TTC549 (cell line): ENCODE measurements around the gene PHF11.
"Not testable (repeated sequence)": the region's sequence is repeated elsewhere in the genome, so short reads cannot be mapped to it uniquely, and the experiment has no call there.

Source experiments
- FAIRE-seq: peaks from 2 replicates; lab custom pipeline; 2012; peaks lifted over from hg19 to GRCh38; lab: Jason Lieb, UNC

PHF11 gene

DNA sequence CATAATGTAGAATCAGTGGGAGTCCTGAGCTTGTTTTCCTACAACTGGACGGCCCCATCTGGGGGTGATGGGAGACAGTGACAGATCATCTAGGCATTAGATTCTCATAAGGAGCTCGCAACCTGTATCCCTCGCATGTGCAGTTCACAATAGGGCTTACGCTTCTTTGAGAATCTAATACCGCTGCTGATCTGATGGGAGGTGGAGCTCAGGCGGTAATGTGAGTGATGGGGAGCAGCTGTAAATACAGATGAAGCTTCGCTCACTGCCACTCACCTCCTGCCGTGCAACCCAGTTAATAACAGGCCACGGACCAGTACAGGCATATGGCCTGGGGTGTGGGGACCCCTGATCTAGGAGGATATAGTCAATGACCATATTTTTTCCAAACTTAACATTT, 50.8 kb downstream of the PHF11 start:
- FAIRE-seq: no peak

GRCh38 chr13:49549289-49549688, 53.5 kb downstream of the PHF11 start:
- no peak for FAIRE-seq

DNA sequence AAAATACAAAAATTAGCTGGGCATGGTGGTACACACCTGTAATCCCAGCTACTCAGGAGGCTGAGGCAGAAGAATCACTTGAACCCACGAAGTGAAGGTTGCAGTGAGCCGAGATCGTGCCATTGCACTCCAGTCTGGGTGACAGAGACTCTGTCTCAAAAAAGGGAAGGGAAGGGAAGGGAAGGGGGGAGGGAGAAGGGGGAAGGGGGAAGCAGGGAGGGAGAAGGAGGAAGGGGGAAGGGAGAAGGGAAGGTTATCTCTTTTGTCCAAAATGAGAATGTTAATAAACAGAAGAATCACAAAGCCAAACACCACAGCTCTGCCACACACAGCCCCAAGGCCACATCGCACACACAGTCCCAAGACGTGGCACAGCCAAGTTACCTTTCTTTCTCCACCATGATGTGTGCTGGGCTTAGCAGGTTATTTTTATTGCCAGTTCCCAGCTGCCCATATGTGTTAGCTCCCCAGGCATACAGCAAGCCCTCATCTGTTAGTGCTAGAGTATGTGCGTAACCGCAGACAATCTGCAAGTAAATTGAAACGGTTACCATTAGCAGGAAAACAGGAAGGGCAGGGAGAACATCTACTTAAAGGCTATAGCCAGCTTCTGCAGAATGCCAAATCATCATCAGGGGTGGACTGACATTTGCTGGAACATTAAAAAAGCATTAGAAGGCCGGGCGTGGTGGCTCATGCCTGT, 55.3 kb downstream of the PHF11 start:
- no peak for FAIRE-seq

DNA sequence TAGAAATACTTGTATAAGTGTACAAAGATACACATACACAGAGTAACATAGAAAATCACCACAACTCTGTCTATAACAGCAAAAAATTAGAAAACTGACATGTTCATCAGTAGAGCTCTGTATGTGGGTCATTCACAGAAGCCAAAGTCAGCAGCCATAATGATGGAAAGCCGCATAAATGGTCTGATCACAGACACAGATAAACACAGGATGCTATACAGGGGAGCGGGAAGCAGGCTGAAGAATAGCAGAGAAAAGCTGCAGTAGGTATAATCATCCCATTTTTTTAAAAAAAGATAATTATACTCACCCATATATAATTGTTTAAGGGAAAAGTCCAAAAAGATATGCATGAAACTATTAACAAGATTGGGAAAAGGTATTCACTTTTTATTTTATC, 58.1 kb downstream of the PHF11 start:
- FAIRE-seq: no peak

DNA sequence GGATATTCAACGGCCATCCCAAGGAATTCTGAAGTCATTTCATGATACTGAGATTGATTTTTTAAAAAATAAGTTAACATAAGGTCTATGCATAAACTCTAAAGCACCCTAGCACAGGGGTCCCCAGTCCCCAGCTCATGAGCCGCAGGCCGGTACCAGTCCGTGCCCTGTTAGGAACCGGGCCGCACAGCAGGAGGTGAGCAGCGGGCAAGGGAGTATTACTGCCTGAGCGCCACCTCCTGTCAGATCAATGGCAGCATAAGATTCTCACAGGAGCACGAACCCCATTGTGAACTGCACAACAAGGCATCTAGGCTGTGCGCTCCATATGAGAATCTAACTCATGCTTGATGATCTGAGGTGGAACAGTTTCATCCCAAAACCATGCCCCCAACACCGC, 58.6 kb downstream of the PHF11 start:
- no peak for FAIRE-seq

DNA sequence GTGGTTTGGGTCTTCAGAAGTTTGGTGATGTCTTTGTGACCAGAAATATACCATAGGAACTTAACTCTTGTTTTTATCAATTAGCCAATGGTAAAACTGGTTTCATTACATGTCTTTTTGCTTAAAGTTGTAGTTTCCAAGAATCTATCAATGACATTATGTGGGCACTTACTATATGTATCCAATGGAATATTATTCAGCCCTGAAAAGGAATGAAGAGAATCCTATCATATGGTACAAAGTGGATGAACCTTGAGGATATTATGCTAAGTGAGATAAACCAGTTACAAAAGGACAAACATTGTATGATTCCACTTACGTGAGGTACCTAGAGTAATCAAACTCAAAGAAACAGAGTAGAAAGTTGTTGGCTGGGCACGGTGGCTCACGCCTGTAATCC, 63.3 kb downstream of the PHF11 start:
- FAIRE-seq: no peak

GRCh38 chr13:49560270-49561061, 64.7 kb downstream of the PHF11 start:
- no peak for FAIRE-seq

GRCh38 chr13:49561062-49561410, 65.3 kb downstream of the PHF11 start:
- no peak for FAIRE-seq

DNA sequence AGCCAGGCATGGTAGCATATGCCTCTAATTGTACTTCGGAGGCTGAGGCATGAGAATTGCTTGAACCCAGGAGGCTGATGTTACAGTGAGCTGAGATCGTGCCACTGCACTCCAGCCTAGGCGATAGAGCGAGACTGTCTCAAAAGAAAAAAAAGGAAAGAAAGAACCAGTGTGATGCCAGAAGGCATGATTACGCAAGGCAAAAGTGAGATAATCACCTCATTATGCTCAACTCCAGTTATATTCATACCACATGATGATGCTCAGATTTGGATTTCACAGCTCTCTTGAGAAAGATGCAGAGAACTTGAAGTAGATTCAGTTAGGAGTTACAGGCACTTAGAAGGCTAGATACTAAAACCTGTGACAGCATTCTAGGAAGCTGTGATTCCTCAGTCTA, 67.8 kb downstream of the PHF11 start:
- no peak for FAIRE-seq

DNA sequence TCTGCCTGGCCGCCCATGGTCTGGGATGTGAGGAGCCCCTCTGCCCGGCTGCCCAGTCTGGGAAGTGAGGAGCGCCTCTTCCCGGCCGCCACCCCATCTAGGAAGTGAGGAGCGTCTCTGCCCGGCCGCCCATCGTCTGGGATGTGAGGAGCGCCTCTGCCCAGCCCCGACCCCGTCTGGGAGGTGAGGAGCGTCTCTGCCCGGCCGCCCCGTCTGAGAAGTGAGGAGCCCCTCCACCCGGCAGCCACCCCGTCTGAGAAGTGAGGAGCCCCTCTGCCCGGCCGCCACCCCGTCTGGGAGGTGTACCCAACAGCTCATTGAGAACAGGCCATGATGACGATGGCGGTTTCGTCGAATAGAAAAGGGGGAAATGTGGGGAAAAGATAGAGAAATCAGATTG, 69.7 kb downstream of the PHF11 start:
- not testable (repeated sequence) for FAIRE-seq

DNA sequence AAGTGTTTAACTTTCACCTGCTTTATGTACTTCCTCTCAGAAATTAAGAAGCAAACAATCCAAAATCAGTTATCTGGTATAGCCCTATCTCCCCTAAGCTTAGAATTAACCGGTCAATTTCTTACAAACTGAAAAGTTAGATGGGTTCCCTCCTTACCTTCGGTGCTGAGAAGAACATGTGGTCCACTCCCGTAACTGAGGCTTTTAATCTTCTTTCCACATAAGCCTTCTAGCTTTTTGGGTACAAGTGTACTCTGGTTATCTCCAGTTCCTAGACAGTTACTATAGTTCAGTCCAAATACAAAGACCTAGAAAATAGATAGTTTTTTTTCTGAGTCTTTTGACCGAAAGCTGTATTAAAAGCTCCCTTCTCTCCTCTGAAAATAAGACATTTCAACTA, 70.7 kb downstream of the PHF11 start:
- FAIRE-seq: no peak

- no peak for FAIRE-seq
These were observed 71.7 kb downstream of the PHF11 start for GRCh38 chr13:49567491-49567890.

- no peak for FAIRE-seq
These were observed 74.4 kb downstream of the PHF11 start for GRCh38 chr13:49569993-49570689.

GRCh38 chr13:49571299-49572240, 75.8 kb downstream of the PHF11 start:
- no peak for FAIRE-seq
